GM23338 (cell line): ENCODE results near the gene RPS6KA5. TPM values are rescaled to one million over a fixed set of nuclear protein-coding genes. Genes with fewer than 3 reads are reported as not detected.

Experiments used
- ATAC-seq: fragments of 200-7000 bp; cut with Tn5 transposase; 3 replicates; pipeline ENCODE4 v1.9.1; 2020
- DNase-seq: peaks from one replicate; pipeline ENCODE4 v3.0.0-alpha.2; 2015; ENCODE audit warnings: low spot score
- H2AFZ ChIP-seq: fragments of 200-600 bp; sonication (generic); 2 replicates; pipeline ENCODE4 v1.8.0; 2016; ENCODE audit warnings: antibody characterized with exemption, mild to moderate bottlenecking, moderate library complexity
- H3F3A ChIP-seq: fragments of 200-600 bp; sonication (generic); replicated peaks from 2 replicates; pipeline ENCODE4 v1.8.0; 2017; ENCODE audit warnings: antibody characterized with exemption, mixed run types, low read depth
- H3K27ac ChIP-seq: fragments of 200-600 bp; sonication (generic); 2 replicates; pipeline ENCODE4 v1.6.1; 2016; ENCODE audit warnings: low read depth
- H3K27me3 ChIP-seq: fragments of 200-600 bp; sonication (generic); 2 replicates; pipeline ENCODE4 v1.8.0; 2016; ENCODE audit warnings: mild to moderate bottlenecking, mixed run types, moderate library complexity; ENCODE audit not compliant: insufficient read depth
- H3K36me3 ChIP-seq: fragments of 200-600 bp; sonication (generic); 2 replicates; pipeline ENCODE4 v1.8.0; 2016; ENCODE audit warnings: mild to moderate bottlenecking; ENCODE audit not compliant: insufficient read depth
- H3K4me1 ChIP-seq: fragments of 200-600 bp; sonication (generic); 2 replicates; pipeline ENCODE4 v1.8.0; 2016; ENCODE audit warnings: mild to moderate bottlenecking, moderate library complexity; ENCODE audit not compliant: insufficient read depth
- H3K4me2 ChIP-seq: fragments of 200-600 bp; sonication (generic); 2 replicates; pipeline ENCODE4 v1.7.1; 2017; ENCODE audit warnings: mixed run types
- H3K4me3 ChIP-seq: fragments of 200-600 bp; sonication (generic); 2 replicates; pipeline ENCODE4 v1.6.1; 2016; ENCODE audit warnings: mixed run types
- H3K79me2 ChIP-seq: fragments of 200-600 bp; sonication (generic); replicated peaks from 2 replicates; pipeline ENCODE4 v1.8.0; 2017; ENCODE audit warnings: mild to moderate bottlenecking; ENCODE audit not compliant: insufficient read depth
- H3K9me2 ChIP-seq: fragments of 200-600 bp; sonication (generic); 2 replicates; pipeline ENCODE4 v1.8.0; 2017; ENCODE audit not compliant: insufficient read depth
- H4K20me1 ChIP-seq: fragments of 200-600 bp; sonication (generic); replicated peaks from 2 replicates; pipeline ENCODE4 v1.8.0; 2017; ENCODE audit warnings: mild to moderate bottlenecking; ENCODE audit not compliant: insufficient read depth
- H3K27ac Mint-ChIP-seq: 2 replicates; pipeline ENCODE4 v1.8.0; 2020; ENCODE audit warnings: inconsistent platforms, mild to moderate bottlenecking, moderate library complexity, mixed read lengths
- H3K27me3 Mint-ChIP-seq: 3 replicates; pipeline ENCODE4 v1.8.0; 2022; ENCODE audit warnings: low read depth, mild to moderate bottlenecking, moderate library complexity, mixed read lengths, inconsistent platforms; ENCODE audit not compliant: insufficient read depth, poor library complexity
- H3K36me3 Mint-ChIP-seq: 3 replicates; pipeline ENCODE4 v1.8.0; 2021; ENCODE audit warnings: low read depth, mild to moderate bottlenecking, inconsistent platforms, moderate library complexity, mixed read lengths
- H3K4me1 Mint-ChIP-seq: 3 replicates; pipeline ENCODE4 v1.8.0; 2020; ENCODE audit warnings: mild to moderate bottlenecking, inconsistent platforms, mixed read lengths
- H3K4me3 Mint-ChIP-seq: 3 replicates; pipeline ENCODE4 v1.8.0; 2021; ENCODE audit warnings: moderate library complexity, mild to moderate bottlenecking, inconsistent platforms, mixed read lengths
- H3K9me3 Mint-ChIP-seq: 3 replicates; pipeline ENCODE4 v1.8.0; 2020; ENCODE audit warnings: moderate library complexity, mild to moderate bottlenecking, inconsistent platforms, mixed read lengths
- CREB1 ChIP-seq: fragments of 250-450 bp; sonication (Bioruptor Pico); IDR thresholded peaks from 2 replicates; pipeline ENCODE4 v1.5.0; 2020; ENCODE audit warnings: low read depth, mild to moderate bottlenecking, moderate library complexity
- EZH2phosphoT487 ChIP-seq: fragments of 200-600 bp; sonication (generic); IDR thresholded peaks from one replicate; pipeline ENCODE4 v1.8.1; 2018; ENCODE audit warnings: antibody characterized with exemption; ENCODE audit not compliant: unreplicated experiment
- NANOG ChIP-seq: IDR thresholded peaks from 2 replicates; pipeline ENCODE4 v1.6.1; 2016; ENCODE audit warnings: antibody characterized with exemption, borderline replicate concordance
- STAT1 ChIP-seq: IDR thresholded peaks from one replicate; pipeline ENCODE4 v1.6.1; 2016; ENCODE audit warnings: antibody characterized with exemption; ENCODE audit not compliant: unreplicated experiment
- ZNF331 ChIP-seq: fragments of 250-450 bp; sonication (Bioruptor Pico); IDR thresholded peaks from 2 replicates; pipeline ENCODE4 v1.5.0; 2020; ENCODE audit warnings: low read depth, mild to moderate bottlenecking, moderate library complexity
- polyA plus RNA-seq: library from polyadenylated mRNA; unstranded; fragments of >200 nt; fragmentation: Nextera tagmentation; extraction: Ambion mirVana; gene quantifications from 2 replicates; pipeline ENCODE4 v1.2.1, GENCODE V29; 2016
- total RNA-seq: library from RNA; depleted of rRNA; stranded (reverse); fragments of >200 nt; shearing (Covaris generic); gene quantifications from 2 replicates; pipeline ENCODE4 v1.2.3, GENCODE V29; 2014
- TF ChIP-seq, protein P1 (sequence below), 2 experiments: fragments of 200-600 bp in 1 of 2; sonication (generic) in 1 of 2; conservative IDR thresholded peaks; 2 replicates each; pipeline versions ENCODE4 v1.5.1 to v1.6.1; 2016 to 2017; ENCODE audit warnings: antibody characterized with exemption in 2 of 2, low read depth in 2 of 2, mild to moderate bottlenecking in 2 of 2, moderate library complexity in 1 of 2
- TF ChIP-seq, protein P2 (sequence below): IDR thresholded peaks from 2 replicates; pipeline ENCODE4 v1.6.1; 2016; ENCODE audit warnings: antibody characterized with exemption
- TF ChIP-seq, protein P3 (sequence below): IDR thresholded peaks from one replicate; pipeline ENCODE4 v1.6.1; 2018; ENCODE audit warnings: antibody characterized with exemption; ENCODE audit not compliant: unreplicated experiment

The RPS6KA5 gene
- total and polyA plus RNA-seq, 2 experiments from 2014 or later: 2.1 to 2.4 TPM

DNA sequence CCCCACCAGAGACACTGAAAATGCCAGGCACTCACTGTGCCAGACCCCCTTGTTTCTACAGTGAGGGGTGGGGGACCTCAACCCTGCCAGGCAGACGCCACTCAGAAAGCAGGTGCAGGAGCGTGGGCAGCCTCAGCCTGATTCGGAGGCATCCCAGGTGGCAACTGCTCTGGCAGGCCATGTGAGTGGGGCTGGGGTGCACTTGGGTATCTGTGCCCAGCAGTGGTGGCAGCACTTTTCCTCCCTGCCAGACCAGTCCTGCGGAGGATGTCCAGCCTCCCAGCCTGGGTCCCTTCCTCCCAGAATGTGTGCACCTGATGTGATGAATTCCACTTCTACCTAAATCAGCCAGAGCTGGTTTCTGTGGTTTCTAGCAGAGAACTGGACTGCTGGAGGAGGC is 230.8 kb downstream of the RPS6KA5 start:
- H3K4me3 Mint-ChIP-seq: no peak overlapping the region
- H3K36me3 Mint-ChIP-seq: 0 out of 3 replicates have a peak, but pooled peaks cover 5% of the 10 kb centered on the region
- Histone ChIP-seq H4K20me1 (no peaks in the 10 kb centered on the region), H3K9me2 (0 out of 2 replicates have a peak, but pooled peaks cover 2% of the 10 kb centered on the region), H2AFZ (no peak overlapping the region), H3K79me2 (no peaks in the 10 kb centered on the region), H3K27ac (no peak overlapping the region), H3K27me3 (peaks cover 34% of the 10 kb centered on the region), H3F3A (0 out of 2 replicates have a peak, but pooled peaks cover 3% of the 10 kb centered on the region), H3K4me1 (0 out of 2 replicates have a peak, but pooled peaks cover 4% of the 10 kb centered on the region), H3K36me3 (no peaks in the 10 kb centered on the region; the same call in 1 of the 2 replicates), H3K4me3 (no peak overlapping the region), H3K4me2 (no peak overlapping the region)
- no peak for TF ChIP-seq EZH2phosphoT487
- TF ChIP-seq NANOG: no peak
- TF ChIP-seq ZNF331 (CRISPR knock-in tag): no peak
- TF ChIP-seq, protein P1, sequence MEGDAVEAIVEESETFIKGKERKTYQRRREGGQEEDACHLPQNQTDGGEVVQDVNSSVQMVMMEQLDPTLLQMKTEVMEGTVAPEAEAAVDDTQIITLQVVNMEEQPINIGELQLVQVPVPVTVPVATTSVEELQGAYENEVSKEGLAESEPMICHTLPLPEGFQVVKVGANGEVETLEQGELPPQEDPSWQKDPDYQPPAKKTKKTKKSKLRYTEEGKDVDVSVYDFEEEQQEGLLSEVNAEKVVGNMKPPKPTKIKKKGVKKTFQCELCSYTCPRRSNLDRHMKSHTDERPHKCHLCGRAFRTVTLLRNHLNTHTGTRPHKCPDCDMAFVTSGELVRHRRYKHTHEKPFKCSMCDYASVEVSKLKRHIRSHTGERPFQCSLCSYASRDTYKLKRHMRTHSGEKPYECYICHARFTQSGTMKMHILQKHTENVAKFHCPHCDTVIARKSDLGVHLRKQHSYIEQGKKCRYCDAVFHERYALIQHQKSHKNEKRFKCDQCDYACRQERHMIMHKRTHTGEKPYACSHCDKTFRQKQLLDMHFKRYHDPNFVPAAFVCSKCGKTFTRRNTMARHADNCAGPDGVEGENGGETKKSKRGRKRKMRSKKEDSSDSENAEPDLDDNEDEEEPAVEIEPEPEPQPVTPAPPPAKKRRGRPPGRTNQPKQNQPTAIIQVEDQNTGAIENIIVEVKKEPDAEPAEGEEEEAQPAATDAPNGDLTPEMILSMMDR (conservative IDR thresholded peaks at IDR 0.05; ENCODE audit: low read depth in 2 of 2): no peak
- DNase-seq (no peak), ATAC-seq (no peak)
- H3K27ac Mint-ChIP-seq: no peak overlapping the region
- H3K9me3 Mint-ChIP-seq: peaks cover 13% of the 10 kb centered on the region
- peaks cover 3% of the 10 kb centered on the region; the same call in 1 of the 3 replicates for H3K4me1 Mint-ChIP-seq
- peaks cover 39% of the 10 kb centered on the region for H3K27me3 Mint-ChIP-seq

DNA sequence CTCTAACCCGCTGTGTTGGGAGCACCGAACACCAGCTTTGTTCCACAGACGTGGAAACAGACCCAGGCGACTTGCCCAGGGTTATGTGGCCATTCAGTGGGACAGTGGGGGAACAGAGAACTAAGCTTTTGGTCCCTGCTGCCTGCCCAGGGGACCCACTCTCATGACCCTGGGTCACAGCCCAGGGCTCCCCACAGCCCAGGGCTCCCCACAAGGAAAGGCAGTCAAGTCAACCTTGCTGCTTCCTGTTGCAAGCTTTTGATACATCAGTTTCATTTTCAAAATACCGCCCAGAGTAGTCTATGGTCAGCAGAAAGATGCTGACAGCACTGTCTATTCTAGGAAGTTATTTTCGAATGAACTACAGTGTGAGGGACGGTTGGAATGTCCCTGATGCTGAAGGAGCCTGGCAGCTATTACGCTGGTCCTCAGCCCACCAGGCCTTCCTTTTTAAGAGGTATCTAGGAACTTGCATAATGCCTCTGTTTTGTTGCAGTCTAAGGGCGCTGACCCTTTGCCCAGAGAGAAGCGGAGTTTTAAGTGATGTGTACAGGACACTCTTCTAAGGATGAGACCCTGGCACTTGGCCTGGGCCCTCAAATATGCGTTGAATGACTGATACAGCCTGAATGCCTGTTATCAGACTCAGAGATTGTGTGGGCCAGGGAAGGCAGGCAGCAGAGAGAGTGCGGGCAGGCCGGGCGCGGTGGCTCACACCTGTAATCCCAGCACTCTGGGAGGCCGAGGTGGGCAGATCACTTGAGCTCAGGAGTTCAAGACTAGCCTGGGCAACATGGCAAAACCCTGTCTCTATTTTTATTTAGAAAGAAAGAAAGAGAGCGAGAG is 231.6 kb downstream of the RPS6KA5 start:
- Mint-ChIP-seq H3K36me3 (peaks cover 10% of the 10 kb centered on the region), H3K27ac (no peak overlapping the region), H3K4me3 (no peak overlapping the region), H3K27me3 (peaks cover 39% of the 10 kb centered on the region), H3K9me3 (peaks cover 21% of the 10 kb centered on the region), H3K4me1 (peaks cover 3% of the 10 kb centered on the region; the same call in 1 of the 3 replicates)
- 0 out of 2 replicates have a peak, but pooled peaks cover 3% of the 10 kb centered on the region for H3F3A ChIP-seq
- DNase-seq (no peak), ATAC-seq (peak; percentile 7)
- 0 out of 2 replicates have a peak, but pooled peaks cover 4% of the 10 kb centered on the region for H3K4me1 ChIP-seq
- peaks cover 34% of the 10 kb centered on the region for H3K27me3 ChIP-seq
- peak overlapping the region; percentile 87 for H2AFZ ChIP-seq
- 0 out of 2 replicates have a peak, but pooled peaks cover 2% of the 10 kb centered on the region for H3K9me2 ChIP-seq
- no peaks in the 10 kb centered on the region for H3K79me2 ChIP-seq
- peak overlapping the region; percentile 71 for H3K4me2 ChIP-seq
- H3K4me3 ChIP-seq: peak overlapping the region; percentile 27; the same call in 1 of the 2 replicates
- H3K27ac ChIP-seq: no peak overlapping the region
- H4K20me1 ChIP-seq: no peaks in the 10 kb centered on the region
- no peaks in the 10 kb centered on the region; the same call in 1 of the 2 replicates for H3K36me3 ChIP-seq
- TF ChIP-seq, protein P2, sequence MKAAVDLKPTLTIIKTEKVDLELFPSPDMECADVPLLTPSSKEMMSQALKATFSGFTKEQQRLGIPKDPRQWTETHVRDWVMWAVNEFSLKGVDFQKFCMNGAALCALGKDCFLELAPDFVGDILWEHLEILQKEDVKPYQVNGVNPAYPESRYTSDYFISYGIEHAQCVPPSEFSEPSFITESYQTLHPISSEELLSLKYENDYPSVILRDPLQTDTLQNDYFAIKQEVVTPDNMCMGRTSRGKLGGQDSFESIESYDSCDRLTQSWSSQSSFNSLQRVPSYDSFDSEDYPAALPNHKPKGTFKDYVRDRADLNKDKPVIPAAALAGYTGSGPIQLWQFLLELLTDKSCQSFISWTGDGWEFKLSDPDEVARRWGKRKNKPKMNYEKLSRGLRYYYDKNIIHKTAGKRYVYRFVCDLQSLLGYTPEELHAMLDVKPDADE: no peak
- TF ChIP-seq CREB1 (CRISPR knock-in tag) (no peak), ZNF331 (CRISPR knock-in tag) (no peak), STAT1 (no peak)
- TF ChIP-seq, protein P1 (conservative IDR thresholded peaks at IDR 0.05; ENCODE audit: low read depth in 2 of 2): no peak
- TF ChIP-seq, protein P3, sequence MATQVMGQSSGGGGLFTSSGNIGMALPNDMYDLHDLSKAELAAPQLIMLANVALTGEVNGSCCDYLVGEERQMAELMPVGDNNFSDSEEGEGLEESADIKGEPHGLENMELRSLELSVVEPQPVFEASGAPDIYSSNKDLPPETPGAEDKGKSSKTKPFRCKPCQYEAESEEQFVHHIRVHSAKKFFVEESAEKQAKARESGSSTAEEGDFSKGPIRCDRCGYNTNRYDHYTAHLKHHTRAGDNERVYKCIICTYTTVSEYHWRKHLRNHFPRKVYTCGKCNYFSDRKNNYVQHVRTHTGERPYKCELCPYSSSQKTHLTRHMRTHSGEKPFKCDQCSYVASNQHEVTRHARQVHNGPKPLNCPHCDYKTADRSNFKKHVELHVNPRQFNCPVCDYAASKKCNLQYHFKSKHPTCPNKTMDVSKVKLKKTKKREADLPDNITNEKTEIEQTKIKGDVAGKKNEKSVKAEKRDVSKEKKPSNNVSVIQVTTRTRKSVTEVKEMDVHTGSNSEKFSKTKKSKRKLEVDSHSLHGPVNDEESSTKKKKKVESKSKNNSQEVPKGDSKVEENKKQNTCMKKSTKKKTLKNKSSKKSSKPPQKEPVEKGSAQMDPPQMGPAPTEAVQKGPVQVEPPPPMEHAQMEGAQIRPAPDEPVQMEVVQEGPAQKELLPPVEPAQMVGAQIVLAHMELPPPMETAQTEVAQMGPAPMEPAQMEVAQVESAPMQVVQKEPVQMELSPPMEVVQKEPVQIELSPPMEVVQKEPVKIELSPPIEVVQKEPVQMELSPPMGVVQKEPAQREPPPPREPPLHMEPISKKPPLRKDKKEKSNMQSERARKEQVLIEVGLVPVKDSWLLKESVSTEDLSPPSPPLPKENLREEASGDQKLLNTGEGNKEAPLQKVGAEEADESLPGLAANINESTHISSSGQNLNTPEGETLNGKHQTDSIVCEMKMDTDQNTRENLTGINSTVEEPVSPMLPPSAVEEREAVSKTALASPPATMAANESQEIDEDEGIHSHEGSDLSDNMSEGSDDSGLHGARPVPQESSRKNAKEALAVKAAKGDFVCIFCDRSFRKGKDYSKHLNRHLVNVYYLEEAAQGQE: no peak
